ENCODE measurements around the gene FAM174C.

DNA sequence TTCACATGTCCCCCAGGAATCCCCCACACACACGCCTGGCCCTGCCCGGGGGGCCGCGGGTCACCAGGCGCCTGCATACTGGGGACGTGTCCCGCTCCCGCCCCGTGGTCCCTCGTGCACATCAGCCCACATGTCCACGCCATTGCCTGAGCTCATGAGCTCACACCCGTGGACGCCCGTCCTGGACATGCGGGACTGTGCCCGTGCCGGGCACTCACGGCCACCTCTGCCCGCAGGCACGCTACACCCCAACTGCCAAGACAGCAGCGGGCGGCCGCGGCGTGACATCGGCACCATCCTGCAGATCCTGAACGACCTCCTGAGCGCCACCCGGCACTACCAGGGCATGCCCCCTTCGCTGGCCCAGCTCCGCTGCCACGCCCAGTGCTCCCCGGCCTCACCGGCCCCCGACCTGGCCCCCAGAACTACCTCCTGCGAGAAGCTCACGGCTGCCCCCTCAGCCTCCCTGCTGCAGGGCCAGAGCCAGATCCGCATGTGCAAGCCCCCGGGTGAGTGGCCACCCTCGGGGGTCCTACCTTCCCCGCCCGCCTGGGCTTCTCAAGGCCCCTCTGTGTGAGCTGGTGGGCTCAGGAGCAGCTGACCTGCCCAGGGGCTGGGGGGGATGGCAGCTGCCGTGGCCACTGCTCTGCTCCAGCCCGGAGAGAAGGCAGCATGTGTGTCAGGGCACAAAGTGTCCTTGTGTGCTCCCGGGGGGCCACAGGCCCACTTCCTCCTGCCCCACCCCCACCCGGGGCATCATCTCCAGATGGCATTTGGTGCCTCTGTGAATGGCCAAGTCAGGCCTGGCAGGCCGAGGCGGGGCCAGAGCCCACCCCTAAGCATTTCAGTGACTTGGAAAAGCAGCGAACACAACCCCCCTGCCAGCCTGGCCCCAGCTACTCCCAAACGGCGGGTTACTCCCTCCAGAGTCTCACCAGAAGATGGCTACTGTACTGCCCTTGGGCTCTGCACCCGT is 19.9 kb upstream of the FAM174C start:
- no peak for TF ChIP-seq EGR1 (IDR thresholded peaks at IDR 0.05; ENCODE audit: low read depth)
- no peak for TF ChIP-seq RAD21 (IDR thresholded peaks at IDR 0.05; ENCODE audit: low read depth)
- TF ChIP-seq, protein P1, sequence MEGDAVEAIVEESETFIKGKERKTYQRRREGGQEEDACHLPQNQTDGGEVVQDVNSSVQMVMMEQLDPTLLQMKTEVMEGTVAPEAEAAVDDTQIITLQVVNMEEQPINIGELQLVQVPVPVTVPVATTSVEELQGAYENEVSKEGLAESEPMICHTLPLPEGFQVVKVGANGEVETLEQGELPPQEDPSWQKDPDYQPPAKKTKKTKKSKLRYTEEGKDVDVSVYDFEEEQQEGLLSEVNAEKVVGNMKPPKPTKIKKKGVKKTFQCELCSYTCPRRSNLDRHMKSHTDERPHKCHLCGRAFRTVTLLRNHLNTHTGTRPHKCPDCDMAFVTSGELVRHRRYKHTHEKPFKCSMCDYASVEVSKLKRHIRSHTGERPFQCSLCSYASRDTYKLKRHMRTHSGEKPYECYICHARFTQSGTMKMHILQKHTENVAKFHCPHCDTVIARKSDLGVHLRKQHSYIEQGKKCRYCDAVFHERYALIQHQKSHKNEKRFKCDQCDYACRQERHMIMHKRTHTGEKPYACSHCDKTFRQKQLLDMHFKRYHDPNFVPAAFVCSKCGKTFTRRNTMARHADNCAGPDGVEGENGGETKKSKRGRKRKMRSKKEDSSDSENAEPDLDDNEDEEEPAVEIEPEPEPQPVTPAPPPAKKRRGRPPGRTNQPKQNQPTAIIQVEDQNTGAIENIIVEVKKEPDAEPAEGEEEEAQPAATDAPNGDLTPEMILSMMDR (IDR thresholded peaks at IDR 0.05 in 2 of 3, conservative IDR thresholded peaks at IDR 0.05 in 1 of 3; ENCODE audit: borderline replicate concordance in 1 of 3, insufficient read depth in 1 of 3, low read depth in 2 of 3, low read length in 2 of 3) = no peak
- no peak for TF ChIP-seq ZNF274 (IDR thresholded peaks at IDR 0.05; ENCODE audit: low read depth, low read length)
